NB4 (cell line): ENCODE data around the gene CDC42BPA.

Experiments
- MAX ChIP-seq: IDR thresholded peaks from 2 replicates; pipeline ENCODE4 v1.6.1; 2011; ENCODE audit warnings: low read depth, low read length
- MYC ChIP-seq: IDR thresholded peaks from 2 replicates; pipeline ENCODE4 v1.6.1; 2011; ENCODE audit warnings: low read depth, low read length
- POLR2A ChIP-seq: IDR thresholded peaks from 2 replicates; pipeline ENCODE4 v1.6.1; 2011; ENCODE audit warnings: mild to moderate bottlenecking; ENCODE audit not compliant: insufficient read length; ENCODE audit errors: extremely low read depth
- TF ChIP-seq, protein P1 (sequence below): IDR thresholded peaks from one replicate; pipeline ENCODE4 v1.5.1; 2012; ENCODE audit warnings: low read depth, low read length

DNA sequence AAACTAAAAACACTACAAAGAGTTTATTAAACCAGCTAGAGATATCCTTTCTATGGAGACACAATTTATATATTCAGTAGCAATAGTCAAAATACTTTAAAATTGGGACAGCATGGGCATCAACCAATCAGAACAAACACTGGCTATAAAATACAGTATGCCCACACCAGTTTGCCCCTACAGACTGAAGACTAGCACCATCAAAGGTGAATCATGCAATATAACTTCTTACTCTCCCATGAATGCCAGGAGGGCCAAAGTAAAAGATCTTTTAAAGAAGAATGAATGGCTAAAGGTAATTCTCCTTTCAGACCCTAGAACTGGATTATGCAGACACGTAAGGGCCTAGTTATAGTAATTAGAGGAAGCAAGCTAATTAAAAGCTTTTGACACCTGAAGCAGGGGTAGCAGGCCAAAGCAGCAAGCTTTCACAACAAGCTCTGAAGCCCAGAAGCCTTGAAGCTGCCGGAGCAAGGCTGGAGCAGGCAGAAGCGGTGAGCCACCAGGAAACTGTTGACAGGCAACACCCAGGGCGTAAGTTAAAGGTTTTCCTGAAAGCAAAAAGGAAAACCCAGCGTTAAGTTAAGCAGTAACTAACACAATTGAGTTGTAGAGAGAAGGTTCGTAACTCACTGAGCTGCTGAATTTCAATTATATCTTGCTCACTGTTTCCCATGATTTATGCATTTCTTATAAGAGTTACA, 99.3 kb downstream of the CDC42BPA start:
- TF ChIP-seq POLR2A (no peak), MYC (no peak), MAX (no peak)
- TF ChIP-seq, protein P1, sequence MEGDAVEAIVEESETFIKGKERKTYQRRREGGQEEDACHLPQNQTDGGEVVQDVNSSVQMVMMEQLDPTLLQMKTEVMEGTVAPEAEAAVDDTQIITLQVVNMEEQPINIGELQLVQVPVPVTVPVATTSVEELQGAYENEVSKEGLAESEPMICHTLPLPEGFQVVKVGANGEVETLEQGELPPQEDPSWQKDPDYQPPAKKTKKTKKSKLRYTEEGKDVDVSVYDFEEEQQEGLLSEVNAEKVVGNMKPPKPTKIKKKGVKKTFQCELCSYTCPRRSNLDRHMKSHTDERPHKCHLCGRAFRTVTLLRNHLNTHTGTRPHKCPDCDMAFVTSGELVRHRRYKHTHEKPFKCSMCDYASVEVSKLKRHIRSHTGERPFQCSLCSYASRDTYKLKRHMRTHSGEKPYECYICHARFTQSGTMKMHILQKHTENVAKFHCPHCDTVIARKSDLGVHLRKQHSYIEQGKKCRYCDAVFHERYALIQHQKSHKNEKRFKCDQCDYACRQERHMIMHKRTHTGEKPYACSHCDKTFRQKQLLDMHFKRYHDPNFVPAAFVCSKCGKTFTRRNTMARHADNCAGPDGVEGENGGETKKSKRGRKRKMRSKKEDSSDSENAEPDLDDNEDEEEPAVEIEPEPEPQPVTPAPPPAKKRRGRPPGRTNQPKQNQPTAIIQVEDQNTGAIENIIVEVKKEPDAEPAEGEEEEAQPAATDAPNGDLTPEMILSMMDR = no peak
